HAP-1 (cell line): ENCODE data around the gene SLC25A12.
"Not testable (repeated sequence)": the region's sequence is repeated elsewhere in the genome, so short reads cannot be mapped to it uniquely, and the experiment has no call there.

ENCODE experiments used
- DNase-seq, 2 experiments: peaks; one replicate each; pipeline ENCODE4 v3.0.0-alpha.2; 2016 to 2020; ENCODE audit warnings: low spot score in 2 of 2
- H3K27me3 ChIP-seq: fragments of 250-450 bp; sonication (Bioruptor Pico); 2 replicates; pipeline ENCODE4 v1.5.1; 2020; ENCODE audit warnings: low read depth, mild to moderate bottlenecking, moderate library complexity
- H3K36me3 ChIP-seq: fragments of 250-450 bp; sonication (Bioruptor Pico); replicated peaks from 2 replicates; pipeline ENCODE4 v1.5.1; 2020; ENCODE audit warnings: mild to moderate bottlenecking
- H3K4me1 ChIP-seq: fragments of 250-450 bp; sonication (Bioruptor Pico); 2 replicates; pipeline ENCODE4 v1.5.1; 2020; ENCODE audit warnings: mild to moderate bottlenecking
- H3K4me3 ChIP-seq: fragments of 250-450 bp; sonication (Bioruptor Pico); 2 replicates; pipeline ENCODE4 v1.5.1; 2020; ENCODE audit warnings: mild to moderate bottlenecking, moderate library complexity
- H3K9me3 ChIP-seq: fragments of 250-450 bp; sonication (Bioruptor Pico); 2 replicates; pipeline ENCODE4 v1.5.1; 2020; ENCODE audit warnings: mild to moderate bottlenecking, moderate library complexity
- in situ Hi-C: fragments of 300-500 bp; cut with MboI; formaldehyde crosslinking; loops from 3 replicates; pipeline ENCODE4 v1.14.3; 2020; ENCODE audit warnings: low sequenced_read_pairs, inconsistent platforms, mixed read lengths

The SLC25A12 gene

GRCh38 chr2:171908235-171908634 lies 14.2 kb upstream of the SLC25A12 start:
- Histone ChIP-seq H3K9me3 (no peaks in the 10 kb centered on the region), H3K36me3 (no peaks in the 10 kb centered on the region), H3K27me3 (no peaks in the 10 kb centered on the region), H3K4me3 (no peak overlapping the region), H3K4me1 (no peaks in the 10 kb centered on the region)
- no peak for DNase-seq
- in situ Hi-C loops = no loop called here

GRCh38 chr2:171902840-171903420 lies 8.9 kb upstream of the SLC25A12 start:
- Histone ChIP-seq H3K36me3 (no peaks in the 10 kb centered on the region), H3K9me3 (peaks cover 4% of the 10 kb centered on the region; the same call in 1 of the 2 replicates), H3K4me3 (no peak overlapping the region), H3K4me1 (no peaks in the 10 kb centered on the region), H3K27me3 (no peaks in the 10 kb centered on the region)
- in situ Hi-C loops = no loop called here
- DNase-seq = no peak

- H3K4me3 ChIP-seq, H3K4me1 ChIP-seq, H3K27me3 ChIP-seq, DNase-seq, in situ Hi-C loops, H3K9me3 ChIP-seq, H3K36me3 ChIP-seq: not testable (repeated sequence)
These were observed 5.7 kb upstream of the SLC25A12 start for GRCh38 chr2:171899623-171900282.

GRCh38 chr2:171895786-171896185 lies 1.7 kb upstream of the SLC25A12 start:
- no peak overlapping the region for H3K4me3 ChIP-seq
- H3K4me1 ChIP-seq = peaks cover 11% of the 10 kb centered on the region
- H3K9me3 ChIP-seq = peaks cover 4% of the 10 kb centered on the region; the same call in 1 of the 2 replicates
- H3K27me3 ChIP-seq = no peaks in the 10 kb centered on the region
- H3K36me3 ChIP-seq = no peaks in the 10 kb centered on the region; the same call in 1 of the 2 replicates
- in situ Hi-C loops = no loop called here
- no peak for DNase-seq

- no peaks in the 10 kb centered on the region; the same call in 1 of the 2 replicates for H3K36me3 ChIP-seq
- H3K9me3 ChIP-seq = peaks cover 4% of the 10 kb centered on the region; the same call in 1 of the 2 replicates
- H3K4me1 ChIP-seq = peaks cover 11% of the 10 kb centered on the region
- no peaks in the 10 kb centered on the region for H3K27me3 ChIP-seq
- H3K4me3 ChIP-seq = peak overlapping the region; percentile 78
- no peak for DNase-seq
- in situ Hi-C loops = no loop called here
These were observed 536 bp upstream of the SLC25A12 start for GRCh38 chr2:171894612-171894947.

GRCh38 chr2:171893196-171893823 lies 734 bp downstream of the SLC25A12 start:
- Histone ChIP-seq H3K4me3 (peak overlapping the region; percentile 78), H3K36me3 (no peaks in the 10 kb centered on the region; the same call in none of the 2 replicates), H3K27me3 (no peaks in the 10 kb centered on the region), H3K9me3 (peaks cover under 1% of the 10 kb centered on the region; the same call in 1 of the 2 replicates), H3K4me1 (peaks cover 11% of the 10 kb centered on the region)
- in situ Hi-C loops = no loop called here
- no peak for DNase-seq

GRCh38 chr2:171889808-171890207 lies 4.2 kb downstream of the SLC25A12 start:
- Histone ChIP-seq H3K4me3 (no peak overlapping the region), H3K4me1 (peaks cover 11% of the 10 kb centered on the region), H3K9me3 (no peaks in the 10 kb centered on the region), H3K27me3 (no peaks in the 10 kb centered on the region), H3K36me3 (peaks cover 6% of the 10 kb centered on the region)
- in situ Hi-C loops = no loop called here
- DNase-seq = no peak

GRCh38 chr2:171889333-171889732 lies 4.7 kb downstream of the SLC25A12 start:
- no peak for DNase-seq
- Histone ChIP-seq H3K9me3 (no peaks in the 10 kb centered on the region), H3K4me3 (no peak overlapping the region), H3K4me1 (peaks cover 7% of the 10 kb centered on the region), H3K27me3 (no peaks in the 10 kb centered on the region), H3K36me3 (peaks cover 6% of the 10 kb centered on the region)
- in situ Hi-C loops = no loop called here

GRCh38 chr2:171883275-171883893 lies 10.7 kb downstream of the SLC25A12 start:
- DNase-seq = no peak
- Histone ChIP-seq H3K9me3 (no peaks in the 10 kb centered on the region), H3K27me3 (no peaks in the 10 kb centered on the region), H3K36me3 (peaks cover 6% of the 10 kb centered on the region; the same call in 1 of the 2 replicates), H3K4me3 (no peak overlapping the region), H3K4me1 (no peaks in the 10 kb centered on the region)
- in situ Hi-C loops = no loop called here

- no peaks in the 10 kb centered on the region for H3K4me1 ChIP-seq
- no peak for DNase-seq
- no peak overlapping the region for H3K4me3 ChIP-seq
- no peaks in the 10 kb centered on the region for H3K27me3 ChIP-seq
- H3K36me3 ChIP-seq = peaks cover under 1% of the 10 kb centered on the region; the same call in 1 of the 2 replicates
- in situ Hi-C loops = no loop called here
- no peaks in the 10 kb centered on the region for H3K9me3 ChIP-seq
These were observed 11.8 kb downstream of the SLC25A12 start for GRCh38 chr2:171882089-171882769.

GRCh38 chr2:171880774-171881173 lies 13.3 kb downstream of the SLC25A12 start:
- in situ Hi-C loops = no loop called here
- Histone ChIP-seq H3K4me3 (no peak overlapping the region), H3K36me3 (no peaks in the 10 kb centered on the region), H3K4me1 (no peaks in the 10 kb centered on the region), H3K27me3 (no peaks in the 10 kb centered on the region), H3K9me3 (no peaks in the 10 kb centered on the region)
- no peak for DNase-seq

- Histone ChIP-seq H3K9me3 (no peaks in the 10 kb centered on the region), H3K27me3 (no peaks in the 10 kb centered on the region), H3K4me3 (no peak overlapping the region), H3K4me1 (no peaks in the 10 kb centered on the region), H3K36me3 (peaks cover 5% of the 10 kb centered on the region)
- in situ Hi-C loops = no loop called here
- no peak for DNase-seq
These were observed 14.2 kb downstream of the SLC25A12 start for GRCh38 chr2:171879865-171880264.

- in situ Hi-C loops = no loop called here
- Histone ChIP-seq H3K9me3 (no peaks in the 10 kb centered on the region), H3K4me3 (no peak overlapping the region), H3K4me1 (no peaks in the 10 kb centered on the region), H3K27me3 (no peaks in the 10 kb centered on the region), H3K36me3 (peaks cover 11% of the 10 kb centered on the region)
- DNase-seq = no peak
These were observed 15.5 kb downstream of the SLC25A12 start for GRCh38 chr2:171878481-171878993.
